Neural crest cell (in vitro differentiated cells): ENCODE data around the gene FOXK2. TPM values are rescaled to one million over a fixed set of nuclear protein-coding genes. Genes with fewer than 3 reads are reported as not detected.
"Not testable (repeated sequence)": the region's sequence is repeated elsewhere in the genome, so short reads cannot be mapped to it uniquely, and the experiment has no call there.

ENCODE experiments used
- DNase-seq: peaks from one replicate; pipeline ENCODE4 v3.0.0; 2021; ENCODE audit warnings: low read depth, mixed read lengths, low spot score
- H3K27ac Mint-ChIP-seq: one replicate; pipeline ENCODE4 v1.8.0; 2021; ENCODE audit warnings: mild to moderate bottlenecking, mixed read lengths; ENCODE audit not compliant: unreplicated experiment
- H3K27me3 Mint-ChIP-seq: 2 replicates; pipeline ENCODE4 v1.8.0; 2021; ENCODE audit warnings: low read depth, mild to moderate bottlenecking, mixed read lengths
- H3K36me3 Mint-ChIP-seq: 2 replicates; pipeline ENCODE4 v1.8.0; 2021; ENCODE audit warnings: low read depth, mild to moderate bottlenecking, mixed read lengths
- H3K4me1 Mint-ChIP-seq: 2 replicates; pipeline ENCODE4 v1.8.0; 2021; ENCODE audit warnings: mixed read lengths
- H3K4me3 Mint-ChIP-seq: one replicate; pipeline ENCODE4 v1.8.0; 2021; ENCODE audit warnings: mild to moderate bottlenecking, mixed read lengths
- H3K9me3 Mint-ChIP-seq: 2 replicates; pipeline ENCODE4 v1.8.0; 2021; ENCODE audit warnings: mixed read lengths
- total RNA-seq: library from RNA; stranded (reverse); gene quantifications from 2 replicates; pipeline ENCODE4 v1.2.1, GENCODE V29; 2021
- TF ChIP-seq, protein P1 (sequence below): fragments of 200-600 bp; sonication (generic); conservative IDR thresholded peaks from 2 replicates; pipeline ENCODE4 v1.5.0; 2021; ENCODE audit warnings: antibody characterized with exemption, mild to moderate bottlenecking

FOXK2 gene
- total RNA-seq, 1 donor from 2014 or later, result 84.3 TPM

GRCh38 chr17:82561429-82562035 is 42.0 kb downstream of the FOXK2 start:
- DNase-seq, result no peak
- TF ChIP-seq, protein P1, sequence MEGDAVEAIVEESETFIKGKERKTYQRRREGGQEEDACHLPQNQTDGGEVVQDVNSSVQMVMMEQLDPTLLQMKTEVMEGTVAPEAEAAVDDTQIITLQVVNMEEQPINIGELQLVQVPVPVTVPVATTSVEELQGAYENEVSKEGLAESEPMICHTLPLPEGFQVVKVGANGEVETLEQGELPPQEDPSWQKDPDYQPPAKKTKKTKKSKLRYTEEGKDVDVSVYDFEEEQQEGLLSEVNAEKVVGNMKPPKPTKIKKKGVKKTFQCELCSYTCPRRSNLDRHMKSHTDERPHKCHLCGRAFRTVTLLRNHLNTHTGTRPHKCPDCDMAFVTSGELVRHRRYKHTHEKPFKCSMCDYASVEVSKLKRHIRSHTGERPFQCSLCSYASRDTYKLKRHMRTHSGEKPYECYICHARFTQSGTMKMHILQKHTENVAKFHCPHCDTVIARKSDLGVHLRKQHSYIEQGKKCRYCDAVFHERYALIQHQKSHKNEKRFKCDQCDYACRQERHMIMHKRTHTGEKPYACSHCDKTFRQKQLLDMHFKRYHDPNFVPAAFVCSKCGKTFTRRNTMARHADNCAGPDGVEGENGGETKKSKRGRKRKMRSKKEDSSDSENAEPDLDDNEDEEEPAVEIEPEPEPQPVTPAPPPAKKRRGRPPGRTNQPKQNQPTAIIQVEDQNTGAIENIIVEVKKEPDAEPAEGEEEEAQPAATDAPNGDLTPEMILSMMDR, result no peak
- no peaks in the 10 kb centered on the region for H3K36me3 Mint-ChIP-seq
- peak overlapping the region; percentile 34 for H3K4me3 Mint-ChIP-seq
- peak overlapping the region; percentile 95 for H3K27ac Mint-ChIP-seq
- no peaks in the 10 kb centered on the region for H3K27me3 Mint-ChIP-seq
- no peaks in the 10 kb centered on the region for H3K9me3 Mint-ChIP-seq
- peaks cover 27% of the 10 kb centered on the region for H3K4me1 Mint-ChIP-seq

DNA sequence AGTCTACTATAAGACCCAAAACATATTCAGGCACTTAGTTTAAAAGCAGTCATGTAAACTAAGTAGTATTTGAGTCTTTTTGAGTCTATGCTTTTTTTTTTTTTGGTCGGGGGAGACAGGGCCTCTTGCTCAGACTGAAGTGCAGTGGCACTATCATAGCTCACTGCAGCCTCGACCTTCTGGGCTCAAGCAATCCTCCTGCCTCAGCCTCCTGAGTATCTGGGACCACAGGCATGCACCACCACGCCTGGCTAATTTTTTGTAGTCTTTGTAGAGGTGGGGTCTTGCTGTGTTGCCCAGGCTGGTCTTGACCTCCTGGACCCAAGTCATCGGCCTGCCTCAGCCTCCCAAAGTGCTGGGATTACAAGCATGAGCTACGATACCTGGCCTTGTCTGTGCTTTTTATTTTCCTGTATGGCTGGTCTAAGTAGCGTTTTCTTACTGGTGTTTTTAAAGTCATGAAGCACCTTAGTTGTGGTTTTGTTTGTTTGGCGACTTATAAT is 43.2 kb downstream of the FOXK2 start:
- peaks cover 27% of the 10 kb centered on the region for H3K4me1 Mint-ChIP-seq
- DNase-seq, H3K9me3 Mint-ChIP-seq, H3K27me3 Mint-ChIP-seq, H3K36me3 Mint-ChIP-seq, H3K4me3 Mint-ChIP-seq, H3K27ac Mint-ChIP-seq: not testable (repeated sequence)

DNA sequence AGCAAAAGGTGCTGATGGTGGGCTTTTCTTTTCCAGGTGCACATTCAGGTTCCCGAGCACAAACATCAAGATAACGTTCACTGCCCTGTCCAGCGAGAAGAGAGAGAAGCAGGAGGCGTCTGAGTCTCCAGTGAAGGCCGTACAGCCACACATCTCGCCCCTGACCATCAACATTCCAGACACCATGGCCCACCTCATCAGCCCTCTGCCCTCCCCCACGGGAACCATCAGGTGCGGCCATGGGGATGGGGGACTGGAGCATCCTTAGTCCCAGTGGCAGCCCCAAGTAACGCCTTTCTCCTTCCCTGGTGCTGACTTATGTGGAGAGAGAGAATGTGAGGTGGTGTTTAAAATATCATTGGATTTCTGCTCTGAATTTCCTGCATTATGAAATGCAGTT is 43.8 kb downstream of the FOXK2 start:
- H3K27ac Mint-ChIP-seq, result no peak overlapping the region
- TF ChIP-seq, protein P1, result no peak
- peaks cover 27% of the 10 kb centered on the region for H3K4me1 Mint-ChIP-seq
- no peaks in the 10 kb centered on the region for H3K27me3 Mint-ChIP-seq
- H3K36me3 Mint-ChIP-seq, result peaks cover 2% of the 10 kb centered on the region
- no peak for DNase-seq
- H3K4me3 Mint-ChIP-seq, result no peak overlapping the region
- H3K9me3 Mint-ChIP-seq, result no peaks in the 10 kb centered on the region

DNA sequence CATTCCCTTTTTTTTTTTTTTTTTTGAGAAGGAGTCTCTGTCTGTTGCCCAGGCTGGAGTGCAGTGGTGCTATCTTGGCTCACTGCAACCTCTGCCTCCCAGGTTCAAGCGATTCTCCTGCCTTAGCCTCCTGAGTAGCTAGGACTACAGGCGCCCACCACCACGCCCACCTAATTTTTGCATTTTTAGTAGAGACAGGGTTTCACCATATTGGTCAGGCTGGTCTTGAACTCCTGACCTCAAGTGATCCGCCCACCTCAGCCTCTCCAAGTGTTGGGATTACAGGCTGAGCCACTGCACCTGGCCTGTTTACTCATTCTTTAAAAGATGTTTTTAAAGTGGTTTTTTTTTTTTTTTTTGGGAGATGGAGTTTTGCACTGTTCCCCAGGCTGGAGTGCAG is 44.2 kb downstream of the FOXK2 start:
- not testable (repeated sequence) for H3K27me3 Mint-ChIP-seq, H3K27ac Mint-ChIP-seq, H3K36me3 Mint-ChIP-seq, H3K4me3 Mint-ChIP-seq, DNase-seq, H3K9me3 Mint-ChIP-seq
- peaks cover 27% of the 10 kb centered on the region for H3K4me1 Mint-ChIP-seq

DNA sequence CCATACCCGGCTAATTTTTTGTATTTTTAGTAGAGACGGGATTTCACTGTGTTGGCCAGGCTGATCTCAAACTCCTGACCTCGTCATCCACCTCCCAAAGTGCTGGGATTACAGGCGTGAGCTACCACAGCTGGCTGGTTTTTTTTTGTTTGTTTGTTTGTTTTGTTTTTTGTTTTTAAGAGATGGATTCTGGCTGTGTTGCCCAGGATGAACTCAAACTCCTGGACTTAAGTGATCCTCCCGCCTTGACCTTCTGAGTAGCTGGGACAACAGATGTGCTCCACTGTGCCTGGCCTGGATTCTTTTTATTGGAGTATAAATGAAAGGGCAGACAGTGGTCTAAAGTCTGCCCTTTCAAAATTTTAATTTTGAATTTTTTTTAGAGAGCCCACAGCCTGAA is 44.7 kb downstream of the FOXK2 start:
- TF ChIP-seq, protein P1, result no peak
- H3K4me1 Mint-ChIP-seq, result peaks cover 23% of the 10 kb centered on the region
- no peak for DNase-seq

GRCh38 chr17:82565551-82565950 is 46.0 kb downstream of the FOXK2 start:
- no peak for DNase-seq
- Mint-ChIP-seq H3K4me1 (peaks cover 16% of the 10 kb centered on the region), H3K4me3 (no peak overlapping the region), H3K9me3 (no peaks in the 10 kb centered on the region), H3K27ac (no peak overlapping the region), H3K27me3 (no peaks in the 10 kb centered on the region), H3K36me3 (peaks cover 3% of the 10 kb centered on the region)
- TF ChIP-seq, protein P1, result no peak

More for the DNA sequence above, 44.7 kb downstream of the FOXK2 start:
- Mint-ChIP-seq H3K9me3 (no peaks in the 10 kb centered on the region), H3K4me3 (no peak overlapping the region), H3K27me3 (no peaks in the 10 kb centered on the region), H3K36me3 (peaks cover 3% of the 10 kb centered on the region), H3K27ac (no peak overlapping the region)
